H1 (cell line): ENCODE results near the gene H6PD. TPM values are rescaled to one million over a fixed set of nuclear protein-coding genes. Genes with fewer than 3 reads are reported as not detected.

Experiments used
- CHD7 ChIP-seq: fragments of 300-600 bp; sonication (generic); IDR thresholded peaks from 2 replicates; pipeline ENCODE4 v1.7.1; 2012; ENCODE audit warnings: low read length, moderate library complexity, mild to moderate bottlenecking, inconsistent platforms; ENCODE audit not compliant: insufficient replicate concordance
- polyA plus RNA-seq, 7 experiments: library from polyadenylated mRNA; depleted of rRNA in 3 of 7; stranded (reverse) in 5 of 7; unstranded in 2 of 7; fragments of >200 nt in 5 of 7; fragments of 200-250 nt in 2 of 7; gene quantifications; 1 replicate in 5 of 7; 2 replicates in 1 of 7; 4 replicates in 1 of 7; pipeline versions ENCODE4 v1.2.1 to v1.2.3, GENCODE V29; 2011 to 2013; ENCODE audit warnings: missing spikeins in 2 of 7, mixed read lengths in 2 of 7
- total RNA-seq: library from RNA; stranded (reverse); fragmentation: NEBNext Ultra II Directional; extraction: Animal tissue kit (Norgen Biotek cat#: 25700); gene quantifications from 2 replicates; pipeline ENCODE4 v1.2.1, GENCODE V29; 2021

The H6PD gene
- total and polyA plus RNA-seq, 2 of the 8 experiments (the other 6 are each of a cell fraction or from before 2014, with no cell fraction given) = 3.6 to 3.8 TPM

DNA sequence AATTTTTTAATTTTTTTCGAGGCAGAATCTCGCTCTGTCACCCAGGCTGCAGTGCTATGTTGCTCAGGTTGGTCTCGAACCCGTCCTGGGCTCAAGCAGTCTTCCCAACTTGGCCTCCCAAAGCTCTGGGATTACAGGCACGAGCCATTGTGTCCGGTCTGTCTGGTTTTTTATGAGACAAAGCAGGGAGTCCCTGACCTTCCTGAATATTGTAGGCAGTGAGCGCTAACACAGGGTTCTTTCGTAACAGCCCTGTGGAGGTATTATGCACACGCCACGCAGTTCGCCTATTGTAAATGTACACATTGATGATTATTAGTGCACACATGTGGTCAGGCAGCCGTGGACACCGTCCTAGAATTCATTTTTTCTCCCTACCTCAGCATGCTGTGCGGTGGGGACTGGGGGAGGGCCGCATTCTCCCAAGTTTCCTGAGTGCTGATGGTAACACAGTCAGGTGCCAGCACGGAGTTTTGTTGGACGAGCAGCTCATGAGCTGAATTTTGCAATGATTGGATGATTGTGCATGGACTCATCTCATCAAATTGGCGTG lies 77.7 kb downstream of the H6PD start (continued):
- no peak for TF ChIP-seq CHD7
- TF ChIP-seq, all 59 proteins: peak for 0
